ENCODE results near the gene VPS54. TPM values are rescaled to one million over a fixed set of nuclear protein-coding genes. Genes with fewer than 3 reads are reported as not detected.

VPS54 gene
- 34.6 TPM for total RNA-seq

GRCh38 chr2:64019083-64019974 lies at the start of gene VPS54:
Gene VPS54, minus strand, starts transcription at chr2:64019428. Its CDS starts 35,429 bp downstream, at chr2:63983999.

Small RNA genes within 50 kb of the gene (small RNA-seq; reads per million reads assigned to genes)
- gene RF01293, result not detected

Other genes starting within 250 kb of the VPS54 start
- gene UGP2, start 177.5 kb downstream of the VPS54 start, total RNA-seq, result 116 TPM
- 29.1 TPM for gene PELI1, start 125.0 kb upstream of the VPS54 start, total RNA-seq

Data from diencephalon (tissue), 1 donor.